ENCODE results near the gene GNAQ.

The GNAQ gene

DNA sequence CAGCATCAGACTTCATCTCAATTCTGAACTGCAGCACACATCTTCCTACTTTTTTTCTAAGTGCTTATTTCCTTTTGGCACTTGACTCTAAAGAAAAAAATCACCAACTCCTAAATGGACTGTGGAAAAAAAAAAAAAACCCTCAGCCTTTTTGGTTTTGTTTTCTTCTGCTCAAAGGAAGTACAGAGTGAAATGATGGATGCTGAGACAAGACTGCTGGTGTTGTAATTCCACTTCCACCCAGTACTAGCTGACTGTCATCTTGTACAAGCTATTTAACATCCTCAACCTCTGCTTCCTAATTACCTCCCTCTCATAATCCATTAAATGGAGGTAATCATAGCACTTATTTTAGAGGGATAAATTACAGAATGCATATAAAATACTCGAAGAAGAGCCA is 212.0 kb downstream of the GNAQ start:
- peak; percentile 53 to 73 for DNase-seq (ENCODE audit: low read depth in 2 of 2)
- TF ChIP-seq, protein P1, sequence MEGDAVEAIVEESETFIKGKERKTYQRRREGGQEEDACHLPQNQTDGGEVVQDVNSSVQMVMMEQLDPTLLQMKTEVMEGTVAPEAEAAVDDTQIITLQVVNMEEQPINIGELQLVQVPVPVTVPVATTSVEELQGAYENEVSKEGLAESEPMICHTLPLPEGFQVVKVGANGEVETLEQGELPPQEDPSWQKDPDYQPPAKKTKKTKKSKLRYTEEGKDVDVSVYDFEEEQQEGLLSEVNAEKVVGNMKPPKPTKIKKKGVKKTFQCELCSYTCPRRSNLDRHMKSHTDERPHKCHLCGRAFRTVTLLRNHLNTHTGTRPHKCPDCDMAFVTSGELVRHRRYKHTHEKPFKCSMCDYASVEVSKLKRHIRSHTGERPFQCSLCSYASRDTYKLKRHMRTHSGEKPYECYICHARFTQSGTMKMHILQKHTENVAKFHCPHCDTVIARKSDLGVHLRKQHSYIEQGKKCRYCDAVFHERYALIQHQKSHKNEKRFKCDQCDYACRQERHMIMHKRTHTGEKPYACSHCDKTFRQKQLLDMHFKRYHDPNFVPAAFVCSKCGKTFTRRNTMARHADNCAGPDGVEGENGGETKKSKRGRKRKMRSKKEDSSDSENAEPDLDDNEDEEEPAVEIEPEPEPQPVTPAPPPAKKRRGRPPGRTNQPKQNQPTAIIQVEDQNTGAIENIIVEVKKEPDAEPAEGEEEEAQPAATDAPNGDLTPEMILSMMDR (IDR thresholded peaks at IDR 0.05; ENCODE audit: low read depth, low read length): no peak

DNA sequence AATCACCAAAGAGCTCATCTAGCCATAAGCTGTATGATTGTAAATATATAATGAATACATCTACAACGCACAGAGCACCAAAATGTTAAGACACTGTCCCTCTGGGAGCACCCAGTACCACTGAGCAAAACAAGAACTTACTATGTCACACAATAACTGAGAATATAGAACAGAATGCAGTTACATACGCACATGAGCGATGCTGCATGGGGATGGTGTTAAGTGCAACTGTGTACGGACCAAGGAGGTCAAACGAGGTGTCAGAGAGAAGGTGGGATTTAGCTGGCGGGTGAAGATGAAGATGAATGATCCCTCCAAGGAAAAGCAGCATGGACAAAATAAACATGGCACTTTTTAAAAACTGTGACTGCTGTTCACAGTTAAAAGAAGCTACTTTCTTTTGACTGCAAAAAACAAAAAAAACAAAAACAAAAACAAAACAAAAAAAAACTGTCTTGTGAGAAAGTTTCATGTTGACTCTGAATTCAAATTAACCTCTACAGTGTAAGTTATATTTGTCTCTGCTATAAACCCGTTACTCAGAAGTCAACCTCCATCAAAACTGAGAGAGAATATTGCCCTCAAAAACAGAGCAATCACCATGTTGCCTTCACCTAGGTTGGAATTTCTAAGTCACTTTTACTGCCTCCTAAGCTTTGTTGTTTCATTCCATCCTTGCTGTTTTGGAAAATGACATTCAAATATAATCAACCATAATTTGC is 213.9 kb downstream of the GNAQ start:
- no peak overlapping the region for H3K4me3 ChIP-seq (replicated peaks in 1 of 2; ENCODE audit: low read depth in 2 of 2, low read length in 2 of 2)
- TF ChIP-seq, protein P1 (IDR thresholded peaks at IDR 0.05; ENCODE audit: low read depth, low read length): no peak
- DNase-seq (ENCODE audit: low read depth in 2 of 2): no peak

More for the DNA sequence above, 212.0 kb downstream of the GNAQ start:
- no peak overlapping the region for H3K4me3 ChIP-seq (replicated peaks in 1 of 2; ENCODE audit: low read depth in 2 of 2, low read length in 2 of 2)

DNA sequence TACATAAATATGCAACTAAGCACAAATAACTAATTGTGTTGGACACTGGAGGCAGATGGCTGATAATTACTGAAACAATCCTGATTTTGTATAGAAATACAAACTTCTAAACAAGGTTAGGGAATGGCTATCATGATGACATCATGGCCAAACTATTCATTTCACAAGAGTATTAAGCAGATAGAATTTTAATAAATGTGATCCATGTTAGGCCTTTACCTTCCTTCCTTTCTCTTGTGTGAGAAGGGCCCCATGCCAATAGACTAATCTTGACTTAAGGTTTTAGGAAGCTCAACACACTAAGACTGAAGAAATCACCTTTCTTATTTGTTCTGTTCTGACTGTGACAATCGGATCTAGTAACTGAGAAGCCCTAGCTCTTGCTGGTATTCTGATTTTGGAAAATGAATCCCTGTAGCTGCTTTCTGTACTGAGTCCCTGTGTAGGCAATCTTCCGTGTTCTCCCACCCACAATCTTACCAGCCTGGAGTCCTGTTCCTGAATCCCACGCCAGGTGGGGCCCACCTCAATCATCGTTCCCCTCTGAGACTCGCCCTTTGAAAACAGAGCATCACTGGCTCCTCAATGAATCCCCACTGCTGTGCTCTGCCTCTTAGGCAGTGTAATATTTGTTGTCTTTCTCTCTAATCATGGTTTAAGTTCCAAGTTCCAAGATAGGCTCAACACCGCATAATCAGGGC is 214.8 kb downstream of the GNAQ start:
- TF ChIP-seq, protein P1 (IDR thresholded peaks at IDR 0.05; ENCODE audit: low read depth, low read length): no peak
- no peak overlapping the region for H3K4me3 ChIP-seq (replicated peaks in 1 of 2; ENCODE audit: low read depth in 2 of 2, low read length in 2 of 2)
- peak; percentile 34 to 44 for DNase-seq (ENCODE audit: low read depth in 2 of 2)

DNA sequence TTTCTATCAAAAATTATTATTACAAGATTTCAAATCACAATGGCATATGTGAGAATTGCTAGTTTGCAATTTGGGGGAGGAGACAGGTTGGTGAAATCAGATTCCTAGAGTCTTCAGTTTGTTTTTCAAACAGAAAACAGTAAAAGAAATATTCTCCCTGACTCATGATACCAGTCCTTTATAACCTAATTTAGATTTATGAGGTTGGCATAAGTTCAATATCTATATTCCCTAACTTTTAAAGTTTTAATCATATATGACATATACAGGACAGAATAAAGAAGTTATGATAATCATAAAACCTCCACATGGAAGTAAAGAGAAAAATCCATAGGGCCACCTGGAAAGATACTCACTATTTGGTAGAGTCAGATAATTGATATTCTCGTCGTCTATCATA is 216.4 kb downstream of the GNAQ start:
- no peak for DNase-seq (ENCODE audit: low read depth in 2 of 2)
- H3K4me3 ChIP-seq (replicated peaks in 1 of 2; ENCODE audit: low read depth in 2 of 2, low read length in 2 of 2): no peak overlapping the region
- TF ChIP-seq, protein P1 (IDR thresholded peaks at IDR 0.05; ENCODE audit: low read depth, low read length): no peak

DNA sequence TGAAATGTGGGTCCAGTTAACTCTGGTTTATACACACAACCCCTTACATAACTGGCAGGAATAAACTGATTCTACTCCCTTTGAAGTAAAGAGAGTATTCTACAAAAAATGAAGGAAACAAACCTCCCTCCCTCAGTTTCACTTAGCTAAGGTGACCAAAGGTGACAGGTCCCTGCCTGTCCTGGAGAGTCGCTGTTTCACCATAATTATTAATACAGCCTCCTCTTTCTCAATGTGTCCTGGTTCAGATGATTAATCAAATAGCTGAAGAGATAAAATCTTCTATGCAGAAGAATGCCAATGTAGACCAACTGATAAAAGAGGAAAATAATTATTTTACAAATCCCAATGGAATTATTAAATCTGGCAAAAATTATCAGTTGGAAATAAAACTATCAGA is 219.8 kb downstream of the GNAQ start:
- no peak overlapping the region for H3K4me3 ChIP-seq (replicated peaks in 1 of 2; ENCODE audit: low read depth in 2 of 2, low read length in 2 of 2)
- no peak for DNase-seq (ENCODE audit: low read depth in 2 of 2)
- TF ChIP-seq, protein P1 (IDR thresholded peaks at IDR 0.05; ENCODE audit: low read depth, low read length): no peak

DNA sequence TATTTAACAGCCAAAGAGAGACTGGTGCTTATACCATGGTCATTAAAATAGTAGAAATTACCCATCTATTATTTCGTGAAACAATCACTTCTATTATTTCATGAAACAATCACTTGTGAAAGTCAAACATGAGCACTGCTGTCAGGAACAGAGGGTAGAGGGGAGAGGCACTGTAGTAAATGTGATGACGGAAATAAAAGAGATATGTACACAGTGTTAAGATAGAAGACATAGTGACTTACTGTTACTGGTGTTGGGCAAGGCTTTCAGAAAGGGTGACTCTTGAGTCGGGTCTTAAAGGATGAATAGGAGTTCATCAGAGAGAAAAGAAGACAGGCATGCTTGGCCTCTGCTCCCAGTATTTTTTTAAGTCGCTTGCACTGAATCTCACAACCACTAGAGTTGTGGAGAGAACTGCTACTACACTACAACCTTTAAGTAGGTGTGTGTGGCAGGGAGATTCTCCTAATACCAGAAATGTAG is 220.9 kb downstream of the GNAQ start:
- H3K4me3 ChIP-seq (replicated peaks in 1 of 2; ENCODE audit: low read depth in 2 of 2, low read length in 2 of 2): no peak overlapping the region
- no peak for DNase-seq (ENCODE audit: low read depth in 2 of 2)
- TF ChIP-seq, protein P1 (IDR thresholded peaks at IDR 0.05; ENCODE audit: low read depth, low read length): no peak
